Endodermal cell (in vitro differentiated cells): ENCODE measurements around the gene SOD3. TPM values are rescaled to one million over a fixed set of nuclear protein-coding genes. Genes with fewer than 3 reads are reported as not detected.
A peak's percentile ranks its signal among the peaks of the same experiment; 100 is the strongest.

Experiments
- DNase-seq: peaks from one replicate; pipeline ENCODE4 v3.0.0-alpha.2; 2017
- H3K27ac ChIP-seq: 2 replicates; pipeline ENCODE4 v1.5.1; 2013; ENCODE audit warnings: mild to moderate bottlenecking, low read depth, low read length, moderate library complexity
- H3K27me3 ChIP-seq: 2 replicates; pipeline ENCODE4 v1.6.1; 2013; ENCODE audit warnings: mild to moderate bottlenecking, low read length, moderate library complexity; ENCODE audit not compliant: insufficient read depth, control insufficient read depth, poor library complexity, severe bottlenecking
- H3K36me3 ChIP-seq: 2 replicates; pipeline ENCODE4 v1.7.0; 2013; ENCODE audit warnings: mild to moderate bottlenecking, low read length, moderate library complexity; ENCODE audit not compliant: control insufficient read depth, insufficient read depth
- H3K4me1 ChIP-seq: one replicate; pipeline ENCODE4 v1.7.0; 2013; ENCODE audit warnings: low read length; ENCODE audit not compliant: control insufficient read depth, insufficient read depth
- H3K4me3 ChIP-seq: 2 replicates; pipeline ENCODE4 v1.5.1; 2013; ENCODE audit warnings: mild to moderate bottlenecking, low read length, moderate library complexity
- H3K9ac ChIP-seq: 2 replicates; pipeline ENCODE4 v1.6.1; 2013; ENCODE audit warnings: mild to moderate bottlenecking, low read length, moderate library complexity; ENCODE audit not compliant: poor library complexity, severe bottlenecking; ENCODE audit errors: extremely low read depth
- H3K9me3 ChIP-seq: 2 replicates; pipeline ENCODE4 v1.6.1; 2013; ENCODE audit warnings: mild to moderate bottlenecking, low read length, moderate library complexity; ENCODE audit not compliant: control insufficient read depth
- H3K27ac Mint-ChIP-seq: 2 replicates; pipeline ENCODE4 v1.8.0; 2020; ENCODE audit warnings: mixed read lengths
- H3K27me3 Mint-ChIP-seq: 2 replicates; pipeline ENCODE4 v1.8.0; 2021; ENCODE audit warnings: mild to moderate bottlenecking, mixed read lengths; ENCODE audit not compliant: insufficient read depth
- H3K36me3 Mint-ChIP-seq: 2 replicates; pipeline ENCODE4 v1.8.0; 2020; ENCODE audit warnings: low read depth, mixed read lengths
- H3K4me1 Mint-ChIP-seq: 2 replicates; pipeline ENCODE4 v1.8.0; 2020; ENCODE audit warnings: mixed read lengths
- H3K4me3 Mint-ChIP-seq: 2 replicates; pipeline ENCODE4 v1.8.0; 2020; ENCODE audit warnings: mild to moderate bottlenecking, moderate library complexity, mixed read lengths
- H3K9me3 Mint-ChIP-seq: 2 replicates; pipeline ENCODE4 v1.8.0; 2020; ENCODE audit warnings: mild to moderate bottlenecking, mixed read lengths
- WGBS, 2 experiments: methylation state at CpG; one replicate each; pipeline versions ENCODE4 v1.1.5 to v1.1.7; 2013; ENCODE audit warnings: missing lambda C conversion rate in 2 of 2, mixed read lengths in 1 of 2; ENCODE audit not compliant: insufficient coverage in 1 of 2, insufficient read length in 1 of 2; 5-methylcytosine and 5-hydroxymethylcytosine counted together
- total RNA-seq, 2 donors: library from RNA; stranded (reverse); fragmentation: NEBNext Ultra II Directional in 1 of 2; extraction: Animal tissue kit (Norgen Biotek cat#: 25700) in 1 of 2; gene quantifications; 2 replicates in 1 of 2; 3 replicates in 1 of 2; pipeline ENCODE4 v1.2.1, GENCODE V29; 2021
- TF ChIP-seq, protein P1 (sequence below): fragments of 200-600 bp; sonication (generic); conservative IDR thresholded peaks from 2 replicates; pipeline ENCODE4 v1.5.0; 2021; ENCODE audit warnings: antibody characterized with exemption, mild to moderate bottlenecking

Gene SOD3
- total RNA-seq, 2 donors from 2014 or later: 5.7 to 8.7 TPM

DNA sequence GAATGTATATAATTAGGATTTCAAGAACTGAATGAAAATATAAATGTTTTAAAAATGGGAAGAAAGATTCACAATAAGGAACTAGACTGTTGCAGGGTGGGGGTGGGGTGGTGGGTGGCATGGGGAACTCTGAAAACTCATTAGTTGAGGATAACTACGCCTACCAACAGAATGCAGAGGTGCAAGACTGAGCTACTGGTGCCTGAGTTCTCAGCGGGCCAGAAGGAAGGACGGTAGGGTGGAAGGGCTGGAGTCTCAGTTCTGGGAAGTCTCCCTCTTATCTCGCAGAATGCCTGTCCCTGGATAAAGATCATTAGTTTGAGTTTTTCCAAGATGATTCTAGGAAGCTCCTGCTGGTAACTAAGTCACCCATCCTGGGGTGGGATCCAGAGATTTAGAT lies 1.3 kb upstream of the SOD3 start:
- no peak overlapping the region for H3K27ac Mint-ChIP-seq
- H3K4me1 Mint-ChIP-seq: peaks cover 35% of the 10 kb centered on the region
- Histone ChIP-seq H3K9me3 (no peaks in the 10 kb centered on the region), H3K36me3 (no peaks in the 10 kb centered on the region), H3K4me3 (no peak overlapping the region), H3K27ac (no peak overlapping the region), H3K27me3 (peaks cover 27% of the 10 kb centered on the region), H3K9ac (no peak overlapping the region), H3K4me1 (peaks cover 17% of the 10 kb centered on the region)
- H3K9me3 Mint-ChIP-seq: no peaks in the 10 kb centered on the region
- H3K36me3 Mint-ChIP-seq: no peaks in the 10 kb centered on the region
- no peak for DNase-seq
- peaks cover 54% of the 10 kb centered on the region for H3K27me3 Mint-ChIP-seq
- no peak overlapping the region for H3K4me3 Mint-ChIP-seq
- 56 to 74% methylated on average over 4 of the region's 4 CpGs for WGBS, 2 experiments
- TF ChIP-seq, protein P1, sequence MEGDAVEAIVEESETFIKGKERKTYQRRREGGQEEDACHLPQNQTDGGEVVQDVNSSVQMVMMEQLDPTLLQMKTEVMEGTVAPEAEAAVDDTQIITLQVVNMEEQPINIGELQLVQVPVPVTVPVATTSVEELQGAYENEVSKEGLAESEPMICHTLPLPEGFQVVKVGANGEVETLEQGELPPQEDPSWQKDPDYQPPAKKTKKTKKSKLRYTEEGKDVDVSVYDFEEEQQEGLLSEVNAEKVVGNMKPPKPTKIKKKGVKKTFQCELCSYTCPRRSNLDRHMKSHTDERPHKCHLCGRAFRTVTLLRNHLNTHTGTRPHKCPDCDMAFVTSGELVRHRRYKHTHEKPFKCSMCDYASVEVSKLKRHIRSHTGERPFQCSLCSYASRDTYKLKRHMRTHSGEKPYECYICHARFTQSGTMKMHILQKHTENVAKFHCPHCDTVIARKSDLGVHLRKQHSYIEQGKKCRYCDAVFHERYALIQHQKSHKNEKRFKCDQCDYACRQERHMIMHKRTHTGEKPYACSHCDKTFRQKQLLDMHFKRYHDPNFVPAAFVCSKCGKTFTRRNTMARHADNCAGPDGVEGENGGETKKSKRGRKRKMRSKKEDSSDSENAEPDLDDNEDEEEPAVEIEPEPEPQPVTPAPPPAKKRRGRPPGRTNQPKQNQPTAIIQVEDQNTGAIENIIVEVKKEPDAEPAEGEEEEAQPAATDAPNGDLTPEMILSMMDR: no peak

DNA sequence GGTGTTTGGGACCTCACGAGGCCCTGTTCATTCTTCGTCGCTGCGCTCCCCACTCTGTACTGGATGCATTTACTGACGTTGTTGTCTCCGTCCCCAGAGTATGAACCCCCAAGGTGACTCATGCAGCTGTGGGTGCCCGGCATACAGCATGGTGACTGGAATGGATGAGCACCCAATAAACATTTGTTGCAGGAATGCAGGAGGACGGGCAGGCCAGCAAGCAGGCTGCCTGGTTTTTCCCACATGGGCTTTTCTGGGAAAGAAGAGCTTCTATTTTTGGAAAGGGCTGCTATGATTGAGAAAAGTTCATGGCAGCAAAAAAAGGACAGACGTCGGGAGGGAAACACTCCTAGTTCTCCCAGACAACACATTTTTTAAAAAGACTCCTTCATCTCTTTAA lies 893 bp upstream of the SOD3 start:
- no peak overlapping the region for H3K27ac Mint-ChIP-seq
- H3K4me3 Mint-ChIP-seq: peak overlapping the region; percentile 52
- TF ChIP-seq, protein P1: no peak
- H3K4me3 ChIP-seq: no peak overlapping the region
- no peaks in the 10 kb centered on the region for H3K36me3 Mint-ChIP-seq
- peaks cover 35% of the 10 kb centered on the region for H3K4me1 Mint-ChIP-seq
- peaks cover 31% of the 10 kb centered on the region for H3K27me3 ChIP-seq
- H3K9me3 Mint-ChIP-seq: no peaks in the 10 kb centered on the region
- DNase-seq: peak; percentile 64
- H3K9ac ChIP-seq: no peak overlapping the region
- H3K36me3 ChIP-seq: no peaks in the 10 kb centered on the region
- no peaks in the 10 kb centered on the region for H3K9me3 ChIP-seq
- H3K27me3 Mint-ChIP-seq: peaks cover 58% of the 10 kb centered on the region
- H3K4me1 ChIP-seq: peaks cover 17% of the 10 kb centered on the region
- no peak overlapping the region for H3K27ac ChIP-seq
- WGBS, 2 experiments: 82 to 89% methylated on average over 9 to 10 of the region's 10 CpGs

DNA sequence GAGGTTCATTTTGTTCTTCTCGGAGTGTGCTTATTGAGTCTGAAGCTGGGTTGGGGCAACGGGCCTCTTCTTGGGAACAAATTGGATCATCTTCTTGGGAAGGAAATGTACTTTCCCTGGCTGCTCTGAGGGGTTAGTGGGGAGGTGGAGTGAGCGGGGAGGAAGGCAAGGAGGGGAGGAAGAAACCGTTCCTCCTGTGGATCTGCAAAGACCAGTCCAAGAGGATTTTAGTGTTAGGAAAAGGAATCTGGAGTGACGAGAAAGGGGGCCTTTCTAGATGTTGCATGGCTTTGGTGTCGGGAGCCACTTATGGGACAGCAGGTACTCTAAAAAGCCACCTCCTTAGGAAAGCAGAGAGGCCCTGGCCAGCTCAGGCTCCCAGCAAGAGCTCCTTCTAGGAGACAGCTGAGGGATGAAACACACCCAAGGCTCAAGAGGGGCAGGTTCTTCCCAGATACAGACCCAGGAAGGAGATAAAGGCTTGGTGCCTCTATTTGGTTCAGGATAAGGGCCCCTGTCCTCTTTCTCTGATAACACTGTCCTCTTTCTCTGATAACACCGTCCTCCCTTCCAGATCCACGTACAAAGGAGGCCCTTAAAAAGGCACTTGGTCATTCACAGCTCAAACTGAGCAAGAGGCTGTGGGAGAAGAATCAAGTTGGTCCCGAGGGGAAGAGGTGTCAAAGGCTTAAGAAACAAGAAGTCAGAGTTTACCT lies 451 bp downstream of the SOD3 start:
- peaks cover 44% of the 10 kb centered on the region for H3K27me3 ChIP-seq
- WGBS, 2 experiments: 50 to 54% methylated on average over 2 to 9 of the region's 9 CpGs
- TF ChIP-seq, protein P1: no peak
- no peak for DNase-seq
- peak overlapping the region; percentile 64 for H3K27ac Mint-ChIP-seq
- no peaks in the 10 kb centered on the region for H3K36me3 ChIP-seq
- H3K4me3 ChIP-seq: peak overlapping the region; percentile 69
- H3K4me3 Mint-ChIP-seq: peak overlapping the region; percentile 52
- no peaks in the 10 kb centered on the region for H3K36me3 Mint-ChIP-seq
- H3K27me3 Mint-ChIP-seq: peaks cover 67% of the 10 kb centered on the region
- no peak overlapping the region for H3K9ac ChIP-seq
- no peak overlapping the region for H3K27ac ChIP-seq
- H3K4me1 Mint-ChIP-seq: peaks cover 40% of the 10 kb centered on the region
- no peaks in the 10 kb centered on the region for H3K9me3 Mint-ChIP-seq
- no peaks in the 10 kb centered on the region for H3K9me3 ChIP-seq
- H3K4me1 ChIP-seq: peaks cover 17% of the 10 kb centered on the region
